K562 (cell line): ENCODE measurements around the gene UBXN11. TPM values are rescaled to one million over a fixed set of nuclear protein-coding genes. Genes with fewer than 3 reads are reported as not detected.

Experiments
- ATF1 ChIP-seq, 2 experiments: fragments of 450-650 bp in 1 of 2; IDR thresholded peaks; 2 replicates each; pipeline ENCODE4 v1.6.1; 2016; ENCODE audit warnings: missing compliant biosample characterization in 1 of 2, missing genetic modification characterization in 1 of 2
- CAMTA2 ChIP-seq: fragments of 250-450 bp; sonication (Bioruptor Pico); conservative IDR thresholded peaks from 2 replicates; pipeline ENCODE4 v1.5.1; 2022
- CBX1 ChIP-seq: sonication (generic); IDR thresholded peaks from 2 replicates; pipeline ENCODE4 v1.6.1; 2016; ENCODE audit warnings: antibody characterized with exemption, low read depth, mild to moderate bottlenecking
- CBX5 ChIP-seq: IDR thresholded peaks from 2 replicates; pipeline ENCODE4 v1.6.1; 2014; ENCODE audit warnings: low read depth, borderline replicate concordance
- CREB3L1 ChIP-seq: fragments of 450-650 bp; IDR thresholded peaks from 2 replicates; pipeline ENCODE4 v1.6.1; 2014; ENCODE audit warnings: low read depth, mild to moderate bottlenecking, moderate library complexity, borderline replicate concordance
- ESRRA ChIP-seq: fragments of 450-650 bp; IDR thresholded peaks from 2 replicates; pipeline ENCODE4 v1.6.1; 2014; ENCODE audit warnings: low read depth, mild to moderate bottlenecking, moderate library complexity, borderline replicate concordance
- ETV1 ChIP-seq: fragments of 450-650 bp; conservative IDR thresholded peaks from 2 replicates; pipeline ENCODE4 v1.6.1; 2016; ENCODE audit warnings: missing genetic modification characterization, control low read depth, low read depth, missing compliant biosample characterization
- KDM5B ChIP-seq: fragments of 200-600 bp; sonication (generic); IDR thresholded peaks from 2 replicates; pipeline ENCODE4 v1.6.1; 2012; ENCODE audit warnings: low read depth, mild to moderate bottlenecking, moderate library complexity, low read length, control low read depth, inconsistent platforms; ENCODE audit not compliant: insufficient replicate concordance
- KLF10 ChIP-seq: fragments of 250-450 bp; sonication (Bioruptor Pico); IDR thresholded peaks from 2 replicates; pipeline ENCODE4 v1.6.1; 2021; ENCODE audit warnings: matching md5 sums
- MXI1 ChIP-seq: IDR thresholded peaks from 2 replicates; pipeline ENCODE4 v1.6.1; 2011; ENCODE audit warnings: low read depth, mild to moderate bottlenecking, improper control_type of control experiment, low read length
- SMARCE1 ChIP-seq: fragments of 450-650 bp; IDR thresholded peaks from 2 replicates; pipeline ENCODE4 v1.7.1; 2016; ENCODE audit warnings: mild to moderate bottlenecking
- SOX6 ChIP-seq: fragments of 450-650 bp; IDR thresholded peaks from 2 replicates; pipeline ENCODE4 v1.6.1; 2014; ENCODE audit warnings: mild to moderate bottlenecking
- TARDBP ChIP-seq: fragments of 450-650 bp; IDR thresholded peaks from 2 replicates; pipeline ENCODE4 v1.6.1; 2016
- ZNF583 ChIP-seq: fragments of 250-450 bp; sonication (Bioruptor Pico); IDR thresholded peaks from 2 replicates; pipeline ENCODE4 v1.4.0; 2020
- polyA plus RNA-seq, 8 experiments: library from polyadenylated mRNA; depleted of rRNA in 4 of 8; stranded (reverse) in 5 of 8; unstranded in 3 of 8; fragments of >200 nt; fragmentation: Nextera tagmentation in 2 of 8; fragmentation: Illumina TruSeq in 1 of 8; extraction: Ambion mirVana in 2 of 8; extraction: Trizol in 1 of 8; gene quantifications; 2 replicates each; pipeline versions ENCODE4 v1.2.1 to v1.2.3, GENCODE V29; 2011 to 2014; ENCODE audit warnings: inconsistent platforms in 1 of 8, missing spikeins in 1 of 8
- total RNA-seq, 7 experiments: library from RNA; depleted of rRNA in 6 of 7; stranded (reverse); fragments of >200 nt in 6 of 7; fragmentation: Illumina TruSeq in 2 of 7; extraction: Trizol in 2 of 7; gene quantifications; 2 replicates each; pipeline versions ENCODE4 v1.2.1 to v1.2.3, GENCODE V29; 2011 to 2021; ENCODE audit warnings: low replicate concordance in 1 of 7
- TF ChIP-seq, protein P1 (sequence below): sonication (generic); formaldehyde crosslinking; IDR thresholded peaks from 2 replicates; pipeline ENCODE4 v1.8.1; 2023; ENCODE audit warnings: mild to moderate bottlenecking, missing genetic modification reagents
- TF ChIP-seq, protein P2 (sequence below): fragments of 450-650 bp; formaldehyde crosslinking; IDR thresholded peaks from 2 replicates; pipeline ENCODE4 v1.4.0; 2022; ENCODE audit warnings: mild to moderate bottlenecking, moderate library complexity
- TF ChIP-seq, protein P3 (sequence below): fragments of 450-650 bp; IDR thresholded peaks from 2 replicates; pipeline ENCODE4 v1.7.1; 2018; ENCODE audit warnings: mild to moderate bottlenecking, low read depth; ENCODE audit not compliant: partially characterized antibody
- TF ChIP-seq, protein P4 (sequence below), 2 experiments: fragments of 200-800 bp in 1 of 2; sonication (Bioruptor generic) in 1 of 2; sonication (generic) in 1 of 2; formaldehyde crosslinking in 1 of 2; IDR thresholded peaks in 1 of 2; conservative IDR thresholded peaks in 1 of 2; 2 replicates each; pipeline versions ENCODE4 v1.5.0 to v1.6.1; 2016 to 2020; ENCODE audit warnings: missing compliant biosample characterization in 1 of 2, missing genetic modification characterization in 1 of 2, missing genetic modification reagents in 1 of 2

The UBXN11 gene
- total and polyA plus RNA-seq, 9 of the 15 experiments (the other 6 are each of a cell fraction or from before 2014, with no cell fraction given), result 0.48 to 34.3 (median 11.3) TPM

- TF ChIP-seq, protein P1, sequence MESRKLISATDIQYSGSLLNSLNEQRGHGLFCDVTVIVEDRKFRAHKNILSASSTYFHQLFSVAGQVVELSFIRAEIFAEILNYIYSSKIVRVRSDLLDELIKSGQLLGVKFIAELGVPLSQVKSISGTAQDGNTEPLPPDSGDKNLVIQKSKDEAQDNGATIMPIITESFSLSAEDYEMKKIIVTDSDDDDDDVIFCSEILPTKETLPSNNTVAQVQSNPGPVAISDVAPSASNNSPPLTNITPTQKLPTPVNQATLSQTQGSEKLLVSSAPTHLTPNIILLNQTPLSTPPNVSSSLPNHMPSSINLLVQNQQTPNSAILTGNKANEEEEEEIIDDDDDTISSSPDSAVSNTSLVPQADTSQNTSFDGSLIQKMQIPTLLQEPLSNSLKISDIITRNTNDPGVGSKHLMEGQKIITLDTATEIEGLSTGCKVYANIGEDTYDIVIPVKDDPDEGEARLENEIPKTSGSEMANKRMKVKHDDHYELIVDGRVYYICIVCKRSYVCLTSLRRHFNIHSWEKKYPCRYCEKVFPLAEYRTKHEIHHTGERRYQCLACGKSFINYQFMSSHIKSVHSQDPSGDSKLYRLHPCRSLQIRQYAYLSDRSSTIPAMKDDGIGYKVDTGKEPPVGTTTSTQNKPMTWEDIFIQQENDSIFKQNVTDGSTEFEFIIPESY, result peak; percentile 74; the same call in 1 of the 2 replicates
- TF ChIP-seq, protein P2, sequence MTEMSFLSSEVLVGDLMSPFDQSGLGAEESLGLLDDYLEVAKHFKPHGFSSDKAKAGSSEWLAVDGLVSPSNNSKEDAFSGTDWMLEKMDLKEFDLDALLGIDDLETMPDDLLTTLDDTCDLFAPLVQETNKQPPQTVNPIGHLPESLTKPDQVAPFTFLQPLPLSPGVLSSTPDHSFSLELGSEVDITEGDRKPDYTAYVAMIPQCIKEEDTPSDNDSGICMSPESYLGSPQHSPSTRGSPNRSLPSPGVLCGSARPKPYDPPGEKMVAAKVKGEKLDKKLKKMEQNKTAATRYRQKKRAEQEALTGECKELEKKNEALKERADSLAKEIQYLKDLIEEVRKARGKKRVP (CRISPR knock-in tag), result peak; percentile 58; the same call in 1 of the 2 replicates
- TF ChIP-seq KDM5B (peak; percentile 95), KLF10 (CRISPR knock-in tag) (no peak), CAMTA2 (CRISPR knock-in tag) (no peak), TARDBP (peak; percentile 22), MXI1 (peak; percentile 59; the same call in 1 of the 2 replicates), CBX5 (0 out of 2 replicates have a peak, but pooled peaks have one; percentile 39), SMARCE1 (peak; percentile 58; the same call in 1 of the 2 replicates), ESRRA (peak; percentile 68), ATF1 (CRISPR knock-in tag; IDR thresholded peaks at IDR 0.05) (no peak; the same call in 1 of the 2 replicates), ATF1 (tag; IDR thresholded peaks at IDR 0.05) (peak; percentile 95), CBX1 (peak; percentile 89), SOX6 (peak; percentile 24; the same call in 1 of the 2 replicates), ZNF583 (peak; percentile 57; the same call in 1 of the 2 replicates), CREB3L1 (peak; percentile 72; the same call in 1 of the 2 replicates), ETV1 (tag) (no peak)
- TF ChIP-seq, protein P3, sequence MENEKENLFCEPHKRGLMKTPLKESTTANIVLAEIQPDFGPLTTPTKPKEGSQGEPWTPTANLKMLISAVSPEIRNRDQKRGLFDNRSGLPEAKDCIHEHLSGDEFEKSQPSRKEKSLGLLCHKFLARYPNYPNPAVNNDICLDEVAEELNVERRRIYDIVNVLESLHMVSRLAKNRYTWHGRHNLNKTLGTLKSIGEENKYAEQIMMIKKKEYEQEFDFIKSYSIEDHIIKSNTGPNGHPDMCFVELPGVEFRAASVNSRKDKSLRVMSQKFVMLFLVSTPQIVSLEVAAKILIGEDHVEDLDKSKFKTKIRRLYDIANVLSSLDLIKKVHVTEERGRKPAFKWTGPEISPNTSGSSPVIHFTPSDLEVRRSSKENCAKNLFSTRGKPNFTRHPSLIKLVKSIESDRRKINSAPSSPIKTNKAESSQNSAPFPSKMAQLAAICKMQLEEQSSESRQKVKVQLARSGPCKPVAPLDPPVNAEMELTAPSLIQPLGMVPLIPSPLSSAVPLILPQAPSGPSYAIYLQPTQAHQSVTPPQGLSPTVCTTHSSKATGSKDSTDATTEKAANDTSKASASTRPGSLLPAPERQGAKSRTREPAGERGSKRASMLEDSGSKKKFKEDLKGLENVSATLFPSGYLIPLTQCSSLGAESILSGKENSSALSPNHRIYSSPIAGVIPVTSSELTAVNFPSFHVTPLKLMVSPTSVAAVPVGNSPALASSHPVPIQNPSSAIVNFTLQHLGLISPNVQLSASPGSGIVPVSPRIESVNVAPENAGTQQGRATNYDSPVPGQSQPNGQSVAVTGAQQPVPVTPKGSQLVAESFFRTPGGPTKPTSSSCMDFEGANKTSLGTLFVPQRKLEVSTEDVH, result peak; percentile 54
- TF ChIP-seq, protein P4, sequence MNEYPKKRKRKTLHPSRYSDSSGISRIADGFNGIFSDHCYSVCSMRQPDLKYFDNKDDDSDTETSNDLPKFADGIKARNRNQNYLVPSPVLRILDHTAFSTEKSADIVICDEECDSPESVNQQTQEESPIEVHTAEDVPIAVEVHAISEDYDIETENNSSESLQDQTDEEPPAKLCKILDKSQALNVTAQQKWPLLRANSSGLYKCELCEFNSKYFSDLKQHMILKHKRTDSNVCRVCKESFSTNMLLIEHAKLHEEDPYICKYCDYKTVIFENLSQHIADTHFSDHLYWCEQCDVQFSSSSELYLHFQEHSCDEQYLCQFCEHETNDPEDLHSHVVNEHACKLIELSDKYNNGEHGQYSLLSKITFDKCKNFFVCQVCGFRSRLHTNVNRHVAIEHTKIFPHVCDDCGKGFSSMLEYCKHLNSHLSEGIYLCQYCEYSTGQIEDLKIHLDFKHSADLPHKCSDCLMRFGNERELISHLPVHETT (CRISPR knock-in tag; conservative IDR thresholded peaks at IDR 0.05 in 1 of 2, IDR thresholded peaks at IDR 0.05 in 1 of 2), result 0 out of 4 replicates have a peak, but pooled peaks of 1 of the 2 experiments have one; percentile 71
These were observed 72.4 kb downstream of the UBXN11 start, which contains the start of gene CEP85 (continued) for GRCh38 chr1:26233903-26234643.
